Measurements from ENCODE around the gene FUCA2.
"Not testable (repeated sequence)": the region's sequence is repeated elsewhere in the genome, so short reads cannot be mapped to it uniquely, and the experiment has no call there.

Gene FUCA2

DNA sequence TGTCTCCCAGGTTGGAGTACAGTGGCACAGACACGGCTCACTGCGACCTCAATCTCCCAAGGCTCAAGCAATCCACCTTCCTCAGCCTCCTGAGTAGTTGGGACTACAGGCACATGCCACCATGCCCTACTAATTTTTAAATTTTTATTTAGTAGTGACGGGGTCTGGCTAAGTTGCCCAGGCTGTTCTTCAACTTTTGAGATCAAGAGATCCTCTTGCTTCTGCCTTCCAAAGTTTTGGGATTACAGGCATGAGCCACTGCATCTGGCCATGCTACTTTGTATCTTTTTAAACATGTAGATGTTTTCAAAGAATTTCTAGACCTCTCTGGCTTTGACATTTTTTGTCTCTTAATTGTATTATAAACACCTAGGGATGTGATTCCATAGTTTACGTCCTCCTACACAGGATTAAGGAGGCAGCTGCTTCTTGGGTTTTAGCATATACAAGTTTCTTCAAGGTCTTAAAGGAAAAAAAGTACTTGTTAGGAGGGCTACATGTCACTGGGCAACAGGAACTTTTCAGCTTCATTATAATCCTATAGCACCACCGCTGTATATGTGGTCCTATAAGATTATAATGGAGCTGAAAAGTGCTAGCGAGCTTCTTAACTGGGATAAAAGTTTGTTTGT is 62.3 kb downstream of the FUCA2 start:
- DNase-seq (ENCODE audit: extremely low read depth in 1 of 2, low read depth in 1 of 2): no peak

DNA sequence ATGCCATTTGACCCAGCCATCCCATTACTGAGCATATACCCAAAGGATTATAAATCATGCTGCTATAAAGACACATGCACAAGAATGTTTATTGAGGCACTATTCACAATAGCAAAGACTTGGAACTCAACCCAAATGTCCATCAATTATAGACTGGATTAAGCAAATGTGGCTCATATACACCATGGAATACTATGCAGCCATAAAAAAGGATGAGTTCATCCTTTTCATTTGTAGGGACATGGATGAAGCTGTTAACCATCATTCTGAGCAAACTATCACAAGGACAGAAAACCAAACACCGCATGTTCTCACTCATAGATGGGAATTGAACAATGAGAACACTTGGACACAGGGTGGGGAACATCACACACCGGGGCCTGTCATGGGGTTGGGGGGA is 63.7 kb downstream of the FUCA2 start:
- not testable (repeated sequence) for DNase-seq (ENCODE audit: extremely low read depth in 1 of 2, low read depth in 1 of 2)

Measured in activated CD8-positive, alpha-beta memory T cell treated with anti-CD3 and anti-CD28 coated beads for 1 hour (primary cell).